ENCODE measurements around the gene GSC.
A peak's percentile ranks its signal among the peaks of the same experiment; 100 is the strongest.
"Not testable (repeated sequence)": the region's sequence is repeated elsewhere in the genome, so short reads cannot be mapped to it uniquely, and the experiment has no call there.

The GSC gene

DNA sequence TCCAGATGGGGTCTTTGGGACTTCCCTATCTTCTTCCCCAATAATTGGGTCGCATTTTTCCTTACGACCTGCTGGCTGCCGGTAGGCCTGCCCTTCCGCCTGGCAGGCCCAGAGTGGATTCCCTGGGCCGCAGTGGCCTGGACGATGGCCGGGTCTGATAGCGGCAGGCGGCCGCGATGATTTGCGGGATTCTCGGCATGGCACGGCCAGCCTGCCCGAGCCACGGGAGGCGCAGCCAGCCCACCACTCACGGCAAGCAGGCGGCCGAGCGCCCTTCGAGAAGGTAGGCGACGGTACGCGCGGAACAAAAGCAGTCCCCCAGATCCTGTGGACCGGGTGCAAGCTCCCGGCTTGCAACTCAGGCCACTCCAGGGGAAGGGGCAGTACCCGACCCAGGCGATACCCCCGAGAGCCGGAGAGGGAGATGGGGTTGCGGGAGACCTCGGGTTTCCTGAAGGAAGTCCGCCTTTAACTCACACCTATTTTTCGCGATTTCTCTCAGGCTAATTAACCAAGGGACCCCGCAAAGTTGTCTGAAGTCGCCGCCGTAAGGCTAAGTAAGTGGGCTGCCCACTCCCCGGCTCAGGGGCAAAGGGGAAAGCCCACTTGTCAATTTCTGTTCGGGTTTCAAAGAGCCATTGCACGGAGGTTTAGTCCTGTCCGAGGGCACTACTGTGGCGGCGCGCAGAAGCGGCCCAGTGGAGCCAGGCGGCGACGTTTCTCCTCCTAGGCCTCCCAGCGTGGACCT is 1.4 kb upstream of the GSC start:
- DNase-seq = no peak

DNA sequence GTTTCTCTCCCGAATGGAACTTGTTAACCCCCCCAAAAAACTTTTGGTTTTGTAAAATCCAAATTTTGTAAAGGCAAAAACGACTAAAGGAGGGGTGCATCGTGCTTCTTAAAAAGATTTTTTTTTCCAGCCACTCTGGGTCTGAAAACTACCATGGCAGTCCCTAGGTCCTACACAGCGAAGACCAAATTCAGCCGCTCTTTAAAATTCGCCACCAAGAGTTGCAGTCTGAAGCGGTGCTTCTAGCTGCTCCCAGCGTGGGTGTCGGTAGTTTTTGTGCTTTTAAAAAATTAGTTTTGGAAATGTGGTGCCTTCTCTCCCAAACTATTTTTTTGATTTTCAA is 873 bp upstream of the GSC start:
- DNase-seq = no peak

DNA sequence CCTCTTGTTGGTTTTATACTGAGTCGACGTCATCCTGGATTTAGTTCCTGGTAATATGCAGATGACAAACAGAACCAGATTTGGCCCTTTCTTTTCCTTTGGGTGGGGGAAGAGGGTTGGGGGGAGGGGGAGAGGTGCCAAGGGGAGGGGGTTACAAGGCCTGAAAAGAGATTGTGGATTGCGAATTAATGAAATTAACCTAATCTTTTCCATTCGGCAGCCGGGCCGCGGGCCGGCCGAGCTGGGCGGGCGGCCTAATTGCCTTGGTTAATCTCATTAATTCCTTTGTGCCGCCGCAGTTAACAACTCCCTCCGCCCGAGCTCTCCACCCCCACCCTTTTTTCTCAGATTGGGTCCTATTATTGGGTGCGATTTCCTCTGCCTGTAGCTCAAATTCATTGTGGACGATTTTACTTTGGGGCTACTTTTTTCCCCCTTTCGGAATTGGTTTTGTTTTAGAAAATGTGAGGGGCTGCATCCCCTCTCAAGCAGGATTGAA is 387 bp upstream of the GSC start:
- DNase-seq = no peak

DNA sequence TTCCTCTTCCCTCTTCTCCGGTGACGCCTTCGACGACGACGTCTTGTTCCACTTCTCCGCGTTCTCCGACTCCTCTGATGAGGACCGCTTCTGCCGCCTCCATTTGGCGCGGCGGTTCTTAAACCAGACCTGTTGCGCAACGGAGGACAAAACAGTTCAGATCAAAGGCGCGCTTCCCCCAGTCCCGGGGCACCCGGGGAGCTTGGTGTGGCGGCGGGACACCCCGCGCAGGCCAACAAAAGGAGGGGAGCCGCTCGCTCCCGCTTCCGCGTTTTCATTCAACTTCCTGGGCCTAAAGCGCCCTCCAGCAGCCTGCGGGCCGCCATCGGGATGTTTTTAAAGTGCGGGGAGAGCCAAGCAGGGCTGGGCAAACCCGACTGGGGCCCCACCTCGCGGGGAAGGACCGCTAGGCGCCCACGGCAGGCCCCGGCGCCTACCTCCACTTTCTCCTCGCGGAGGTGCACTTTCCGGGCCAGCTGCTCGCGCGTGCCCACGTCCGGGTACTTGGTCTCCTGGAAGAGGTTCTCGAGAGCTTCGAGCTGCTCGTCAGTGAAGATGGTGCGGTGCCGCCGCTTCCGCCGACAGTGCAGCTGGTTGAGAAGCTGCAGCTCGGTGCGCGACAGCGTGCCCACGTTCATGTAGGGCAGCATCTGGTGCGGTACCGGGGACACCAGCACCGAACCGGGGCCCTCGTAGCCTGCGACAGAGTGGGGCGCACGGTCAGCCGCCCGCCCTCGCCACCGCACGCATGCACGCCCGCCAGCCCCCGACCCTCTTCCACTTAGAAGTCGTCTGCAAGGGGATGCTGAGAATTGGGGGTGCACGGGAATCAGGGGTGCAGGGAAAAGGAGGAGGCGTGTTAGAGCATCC is 1.2 kb downstream of the GSC start:
- DNase-seq = no peak

DNA sequence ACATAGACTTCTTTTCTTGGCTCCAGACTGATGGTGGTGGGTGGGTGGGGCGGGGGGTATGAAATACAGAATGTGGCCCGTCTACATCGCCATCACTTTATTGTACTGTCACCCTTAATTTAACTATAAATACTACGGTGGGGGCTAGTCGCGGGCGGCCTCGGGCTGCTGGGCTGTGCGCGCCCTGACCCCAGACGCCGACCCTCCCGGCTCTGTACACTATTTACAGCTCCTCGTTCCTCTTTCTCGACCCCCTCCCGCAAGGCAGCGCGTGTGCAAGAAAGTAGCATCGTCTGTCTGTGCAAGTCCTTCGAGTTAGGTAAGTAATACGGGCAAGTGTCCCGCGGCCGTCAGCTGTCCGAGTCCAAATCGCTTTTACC is 1.8 kb downstream of the GSC start:
- no peak for DNase-seq

DNA sequence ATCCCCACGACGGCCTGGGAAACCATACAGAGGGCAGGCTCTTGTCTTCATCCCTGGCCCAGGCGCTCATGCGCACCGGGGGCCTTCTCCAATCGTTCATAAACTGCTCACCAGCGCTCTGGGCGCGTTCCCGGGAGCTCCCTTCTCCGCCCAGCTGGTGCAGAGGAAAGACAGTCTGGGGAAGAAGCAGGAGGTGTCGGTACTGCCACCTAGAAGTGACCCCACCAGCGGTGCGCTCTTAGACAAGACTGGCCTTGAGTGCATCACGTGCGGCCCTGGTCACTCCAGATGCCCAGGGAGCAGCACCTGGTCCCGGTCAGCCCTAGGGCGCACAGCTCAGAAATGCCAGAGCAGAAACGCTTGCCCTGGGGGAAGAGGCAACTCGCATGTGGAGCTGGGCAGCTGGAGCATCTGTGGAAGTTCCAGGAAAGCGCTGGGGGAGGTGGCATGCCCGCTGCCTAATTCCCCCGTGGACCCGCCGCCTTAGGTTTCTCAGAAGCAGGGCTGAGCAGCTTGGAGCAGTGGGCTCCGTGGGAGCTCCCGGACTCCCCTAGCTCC is 2.5 kb downstream of the GSC start:
- DNase-seq = no peak

DNA sequence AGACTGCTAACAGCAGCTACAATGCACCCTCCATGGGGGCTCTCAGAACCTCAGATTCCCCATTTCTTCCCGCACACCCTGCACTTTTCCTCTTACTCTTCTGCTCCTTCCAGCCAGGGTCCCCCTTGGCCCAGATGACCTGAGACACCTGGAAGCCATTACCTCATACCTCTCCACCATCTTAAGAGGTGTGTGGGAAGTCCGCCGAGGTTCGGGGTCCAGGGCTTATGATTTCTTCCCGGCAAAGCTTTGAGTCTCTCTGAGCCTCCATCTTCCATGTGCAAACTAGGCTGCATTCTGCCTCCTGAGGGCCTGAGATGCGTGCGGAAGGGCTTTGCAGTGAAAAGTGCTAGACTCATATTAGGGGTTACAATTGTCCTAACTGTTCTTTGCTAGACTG is 5.3 kb downstream of the GSC start:
- no peak for DNase-seq

DNA sequence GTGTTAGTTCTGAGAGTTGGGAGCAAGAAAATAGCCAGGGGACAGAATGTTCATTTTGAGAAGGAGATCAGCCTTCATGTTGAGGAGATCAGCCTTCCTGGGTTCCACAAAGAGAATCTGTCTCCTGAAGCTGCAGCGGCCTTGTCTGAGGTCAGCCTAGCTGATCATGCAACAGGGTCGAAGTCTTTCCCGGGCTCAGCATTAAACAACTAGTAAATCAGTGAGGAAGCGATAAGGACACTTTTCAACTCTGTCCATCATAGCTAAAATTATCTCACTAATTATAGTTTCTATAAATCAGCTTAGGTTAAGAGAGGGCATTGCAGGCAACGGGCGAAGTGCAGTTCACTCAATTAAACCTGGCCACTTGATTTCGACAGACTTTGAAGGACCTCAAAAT is 7.5 kb downstream of the GSC start:
- DNase-seq = no peak

DNA sequence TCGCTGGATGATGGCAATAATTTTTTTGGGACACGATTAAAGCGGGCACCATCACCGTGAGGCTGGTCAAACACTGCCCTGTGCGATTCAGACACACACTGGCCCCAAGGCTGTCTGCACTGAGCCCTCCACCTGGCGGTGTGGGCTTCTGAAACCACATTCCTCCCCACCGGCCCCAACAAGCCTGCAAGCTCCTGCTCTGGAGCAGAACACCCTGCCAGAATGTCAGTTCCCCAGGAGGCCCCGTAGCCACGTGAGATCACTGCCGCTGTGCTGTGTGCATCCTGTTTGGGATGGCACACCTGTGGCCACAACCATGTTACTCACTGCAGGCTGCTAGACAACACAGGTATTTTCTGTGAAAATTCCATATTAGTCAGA is 7.9 kb downstream of the GSC start:
- no peak for DNase-seq

DNA sequence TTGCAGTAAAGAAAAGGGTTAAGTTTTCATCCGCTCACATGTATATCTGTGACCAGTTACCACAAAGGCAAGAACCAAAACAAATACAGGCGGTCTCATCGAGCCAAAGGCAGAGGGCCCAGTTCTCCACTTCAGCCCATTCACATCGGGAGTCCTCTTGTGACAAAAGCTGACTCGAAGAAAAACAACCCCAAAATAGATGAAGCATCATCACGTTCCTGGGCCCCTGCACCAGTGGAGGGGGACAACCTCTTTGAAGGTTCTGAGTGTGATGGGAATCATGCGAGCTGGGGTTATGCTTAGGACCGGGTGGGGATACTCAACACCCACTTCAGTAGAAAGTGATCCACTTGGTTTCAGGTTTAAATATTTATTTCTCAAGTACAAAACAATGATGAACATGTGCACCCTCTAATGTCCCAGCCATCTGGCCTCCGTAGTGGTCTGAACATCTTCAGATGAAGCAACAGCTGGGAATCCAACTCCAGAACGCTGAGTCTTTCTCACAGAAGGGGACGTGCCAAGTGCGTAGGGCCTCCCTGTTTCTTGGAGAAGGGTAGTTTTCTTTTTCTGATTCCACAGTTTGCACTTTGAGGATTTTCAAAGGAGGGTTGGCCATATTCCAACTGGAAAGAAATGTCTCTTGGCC is 8.4 kb downstream of the GSC start:
- DNase-seq = no peak

DNA sequence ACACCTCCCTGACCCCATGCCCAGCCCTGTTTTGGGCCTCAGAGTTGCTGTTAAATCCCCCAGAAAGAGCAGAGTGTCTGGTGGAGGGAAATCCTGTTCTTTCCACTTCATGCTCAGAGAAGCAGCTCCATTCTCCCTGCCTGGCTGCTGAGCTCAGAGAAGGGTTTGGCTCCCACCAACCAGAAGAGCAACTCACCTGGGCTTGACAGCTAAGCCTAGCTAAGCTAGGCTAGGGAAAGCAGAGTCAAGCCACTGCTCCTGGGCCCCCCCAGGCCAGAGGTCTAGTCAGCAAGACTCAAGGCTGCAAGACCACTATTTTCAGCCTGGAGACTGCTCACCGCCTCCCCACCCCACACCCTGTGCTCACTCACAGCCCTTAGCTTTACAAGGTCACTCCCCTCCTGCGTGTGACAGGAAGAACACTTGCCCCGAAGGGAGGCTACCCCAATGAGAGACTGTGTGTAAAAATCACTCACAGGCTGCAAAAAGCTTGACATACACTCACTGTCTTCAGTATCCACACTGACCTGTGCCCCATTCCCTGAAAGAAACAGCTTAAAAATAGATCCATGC is 13.5 kb downstream of the GSC start:
- no peak for DNase-seq

DNA sequence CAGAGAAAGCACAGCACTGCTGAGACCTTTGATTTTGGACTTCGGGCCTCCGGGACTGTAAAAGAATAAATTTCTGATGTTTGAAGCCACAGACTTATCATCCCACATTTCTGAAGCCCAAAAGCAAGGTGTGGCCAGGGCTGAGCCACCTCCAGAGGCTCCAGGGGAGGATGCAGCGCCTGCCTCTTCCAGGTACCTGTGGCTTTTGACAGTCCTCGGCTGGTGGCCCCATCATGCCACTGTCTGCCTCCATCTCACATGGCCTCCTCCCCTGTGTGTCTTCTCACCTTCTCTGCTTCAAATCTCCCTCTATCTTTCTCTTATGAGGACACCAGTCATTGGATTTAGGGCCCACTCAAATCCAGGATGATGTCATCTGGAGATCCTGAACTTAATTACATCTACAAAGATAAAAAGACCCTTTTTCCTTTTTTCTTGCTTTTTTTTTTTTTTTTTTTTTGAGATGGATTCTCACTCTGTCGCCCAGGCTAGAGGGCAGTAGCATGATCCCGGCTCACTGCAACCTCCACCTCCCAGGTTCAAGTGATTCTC is 15.4 kb downstream of the GSC start:
- DNase-seq = no peak

DNA sequence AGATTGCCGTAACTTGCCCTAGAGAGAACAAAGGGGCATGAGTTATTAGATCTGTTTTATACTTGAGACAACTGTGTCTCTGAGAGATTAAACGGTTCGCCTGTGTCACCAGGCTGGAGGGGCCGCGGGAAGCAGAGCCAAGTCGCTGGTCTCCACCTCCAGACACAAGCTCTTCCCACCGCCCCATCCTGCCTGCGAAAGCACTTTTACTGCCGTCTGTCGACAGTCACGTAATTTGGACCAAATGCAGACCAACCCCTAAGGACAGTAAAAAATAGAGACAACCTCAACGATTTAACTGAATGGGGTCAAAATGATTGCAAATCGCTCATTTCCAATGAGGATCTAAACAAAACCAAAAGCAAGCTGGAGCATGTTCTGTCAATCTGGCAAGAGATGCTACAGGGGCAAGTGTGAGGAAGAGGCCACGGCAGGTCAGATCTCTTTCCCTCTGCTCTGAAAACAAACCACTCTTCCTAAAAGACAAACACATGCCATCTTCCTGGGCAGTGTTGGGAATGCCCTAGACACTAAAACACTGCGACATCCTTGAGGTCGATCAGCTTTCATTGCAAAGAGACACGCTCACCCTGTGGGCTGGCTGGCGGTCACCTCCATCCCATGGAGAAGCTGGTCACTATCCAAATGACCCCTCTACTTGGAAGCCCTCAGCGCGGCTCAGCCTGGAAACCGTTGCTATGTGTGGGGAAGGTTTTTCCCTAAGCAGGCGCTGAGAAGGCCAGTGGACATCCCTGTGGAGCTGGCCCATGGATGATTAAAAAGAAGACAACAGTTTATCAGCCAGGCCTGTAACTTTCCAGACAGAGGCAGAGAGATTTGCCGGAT is 17.1 kb downstream of the GSC start:
- no peak for DNase-seq

DNA sequence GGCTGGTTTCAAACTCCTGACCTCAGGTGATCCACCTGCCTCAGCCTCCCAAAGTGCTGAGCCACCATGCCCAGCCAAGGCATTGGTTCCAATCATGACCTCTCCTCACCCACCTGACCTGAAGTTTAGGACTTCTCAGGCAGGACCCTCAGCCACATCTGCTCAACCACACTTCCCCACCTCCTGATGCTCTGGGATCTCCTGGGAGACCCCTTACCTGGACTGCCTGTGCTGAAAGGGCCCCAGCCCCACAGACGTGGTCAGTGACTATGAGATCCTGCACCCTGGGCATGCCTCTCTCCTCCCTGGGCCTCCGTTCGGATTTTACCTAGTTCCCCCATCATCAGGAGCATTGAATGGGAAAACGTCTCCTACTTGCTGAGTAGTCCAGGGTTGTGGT is 18.0 kb downstream of the GSC start:
- no peak for DNase-seq

DNA sequence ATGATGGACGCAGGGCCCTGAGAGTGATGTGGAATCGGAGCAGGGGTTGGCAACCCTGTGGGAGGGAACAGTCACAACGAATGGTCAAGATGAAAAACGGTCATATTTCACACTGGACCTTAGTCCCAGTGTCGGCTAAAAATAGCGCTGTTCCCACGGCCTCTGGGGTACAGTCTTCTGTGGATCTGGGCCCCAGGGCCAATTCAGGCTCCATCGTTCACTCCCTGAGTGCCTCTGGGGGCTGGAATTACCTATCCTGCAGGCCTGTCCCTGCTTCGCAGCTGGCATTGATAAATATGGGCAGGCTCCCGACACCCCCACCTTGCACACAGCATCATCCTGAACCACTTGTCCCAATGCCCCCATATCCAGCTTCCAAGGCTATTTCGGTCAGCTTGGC is 18.6 kb downstream of the GSC start:
- DNase-seq = no peak

DNA sequence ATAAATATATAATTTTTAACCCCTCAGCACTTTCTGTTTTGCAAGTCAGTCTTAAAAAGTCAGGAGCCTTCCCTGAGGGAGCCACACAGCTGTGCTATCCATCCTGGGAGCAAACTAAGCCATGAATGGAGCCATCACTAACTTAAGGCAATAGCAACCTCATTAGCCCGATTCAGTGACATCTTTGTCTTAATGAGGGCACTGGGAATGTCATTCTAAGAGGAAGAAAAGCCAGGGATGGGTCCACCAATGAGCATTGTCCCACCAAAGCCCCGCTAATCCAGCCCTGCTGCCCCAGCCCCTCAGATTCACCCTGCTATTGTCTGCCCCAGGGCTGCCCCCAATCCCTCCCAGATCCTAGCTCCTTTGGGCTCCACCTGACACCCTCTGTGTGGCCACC is 19.5 kb downstream of the GSC start:
- no peak for DNase-seq

DNA sequence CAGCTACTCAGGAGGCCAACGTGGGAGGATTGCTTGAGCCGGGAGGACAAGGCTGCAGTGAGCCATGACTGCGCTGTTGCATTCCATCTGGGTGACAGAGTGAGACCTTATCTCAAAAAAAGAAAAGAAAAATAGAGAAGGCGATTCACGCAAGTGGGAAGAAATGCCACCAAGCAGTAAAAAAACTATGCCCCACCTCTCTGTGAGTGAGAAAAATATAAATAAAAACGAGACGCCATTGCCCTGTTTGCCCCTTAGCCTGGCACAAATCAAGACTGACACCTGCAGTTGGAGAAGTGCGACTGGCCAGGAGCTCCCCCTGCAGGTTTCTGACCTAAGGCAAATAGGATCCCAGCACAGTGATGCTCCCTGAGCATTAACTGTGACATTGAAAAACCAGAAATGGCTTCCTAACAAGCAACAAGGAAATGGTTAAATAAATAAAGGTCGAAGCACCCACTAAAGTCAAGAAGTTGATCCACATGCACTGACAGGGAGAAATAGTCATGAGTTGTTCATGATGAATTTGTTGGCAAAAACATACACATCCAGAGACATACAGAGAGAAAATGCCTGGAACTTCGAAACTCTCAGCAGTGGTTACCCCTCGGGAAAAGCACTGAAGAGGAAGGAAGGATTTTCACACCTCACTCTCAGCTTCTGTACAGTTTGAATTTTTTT is 21.1 kb downstream of the GSC start:
- peak; percentile 42 for DNase-seq

DNA sequence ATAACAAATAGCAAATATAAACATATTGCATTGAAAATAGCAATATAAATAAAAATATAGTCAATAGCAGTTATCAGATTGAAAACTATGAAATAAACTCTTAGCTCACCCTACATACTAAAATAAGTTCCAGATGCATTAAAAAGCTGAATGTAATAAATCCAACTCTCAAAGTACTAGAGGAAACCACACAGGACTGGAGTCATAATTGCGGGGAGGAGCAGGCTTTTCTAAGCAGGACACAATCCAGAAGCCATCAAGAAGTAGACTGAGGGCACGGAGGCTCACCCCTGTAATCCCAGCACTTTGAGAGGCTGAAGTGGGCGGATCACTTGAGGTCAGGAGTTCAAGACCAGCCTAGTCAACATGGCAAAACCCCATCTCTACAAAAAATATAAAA is 22.2 kb downstream of the GSC start:
- DNase-seq = no peak

DNA sequence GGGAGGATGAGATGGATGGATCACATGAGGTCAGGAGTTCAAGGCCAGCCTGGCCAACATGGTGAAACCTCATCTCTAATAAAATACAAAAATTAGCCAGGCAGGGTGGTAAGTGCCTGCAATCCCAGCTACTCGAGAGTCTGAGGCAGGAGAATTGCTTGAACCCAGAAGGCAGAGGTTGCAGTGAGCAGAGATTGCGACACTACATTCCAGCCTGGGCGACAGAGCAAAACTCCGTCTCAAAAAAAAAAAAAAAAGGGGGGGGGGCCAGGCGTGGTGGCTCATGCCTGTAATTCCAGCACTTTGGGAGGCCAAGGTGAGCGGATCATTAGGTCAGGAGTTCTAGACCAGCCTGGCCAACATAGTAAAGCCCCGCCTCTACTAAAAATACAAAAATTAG is 22.8 kb downstream of the GSC start:
- DNase-seq = not testable (repeated sequence)

DNA sequence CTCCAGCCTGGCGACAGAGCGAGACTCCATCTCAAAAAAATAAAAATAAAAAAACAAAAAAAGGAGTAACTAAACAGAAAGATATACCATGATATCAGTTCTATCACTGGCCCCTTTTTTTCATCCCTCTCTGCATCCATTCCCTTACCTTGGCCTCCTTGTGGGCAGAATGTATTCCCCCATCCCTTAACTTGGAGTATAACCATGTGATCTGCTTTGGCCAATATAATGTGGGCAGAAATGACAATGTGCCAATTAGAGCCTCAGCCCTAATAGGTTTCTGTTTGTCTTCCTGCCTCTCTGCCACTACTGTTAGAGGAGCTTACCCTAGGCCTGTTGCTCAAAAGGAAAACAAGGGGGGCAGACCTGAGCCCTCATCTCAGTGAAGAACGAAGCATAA is 23.8 kb downstream of the GSC start:
- no peak for DNase-seq

DNA sequence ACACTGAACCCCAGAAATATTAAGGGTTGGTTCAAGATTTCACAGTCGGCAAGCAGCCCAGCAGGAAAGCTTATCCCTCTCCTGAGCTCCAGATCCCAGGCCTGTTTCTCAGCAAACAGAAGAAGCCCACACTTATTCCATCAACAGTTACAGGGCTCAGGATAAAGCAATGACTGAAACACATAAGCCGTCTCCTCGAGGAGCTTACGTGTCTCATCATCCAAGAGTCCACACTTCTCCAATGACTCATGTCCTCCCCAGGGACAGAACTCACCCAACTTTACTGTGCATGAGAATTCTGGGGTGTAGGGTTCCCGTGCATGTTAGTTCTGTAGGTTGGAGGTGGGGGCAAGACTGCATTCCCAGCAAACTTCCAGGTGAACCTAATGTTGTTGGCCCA is 31.2 kb downstream of the GSC start:
- no peak for DNase-seq

Data from NCI-H345 (cell line).